Measurements from ENCODE around the gene RALGAPA2. TPM values are rescaled to one million over a fixed set of nuclear protein-coding genes. Genes with fewer than 3 reads are reported as not detected.
A peak's percentile ranks its signal among the peaks of the same experiment; 100 is the strongest.

RALGAPA2 gene
- total and polyA plus RNA-seq, 2 of the 13 experiments (the other 11 are each of a cell fraction or from before 2014, with no cell fraction given) = 13.8 to 17.7 TPM

DNA sequence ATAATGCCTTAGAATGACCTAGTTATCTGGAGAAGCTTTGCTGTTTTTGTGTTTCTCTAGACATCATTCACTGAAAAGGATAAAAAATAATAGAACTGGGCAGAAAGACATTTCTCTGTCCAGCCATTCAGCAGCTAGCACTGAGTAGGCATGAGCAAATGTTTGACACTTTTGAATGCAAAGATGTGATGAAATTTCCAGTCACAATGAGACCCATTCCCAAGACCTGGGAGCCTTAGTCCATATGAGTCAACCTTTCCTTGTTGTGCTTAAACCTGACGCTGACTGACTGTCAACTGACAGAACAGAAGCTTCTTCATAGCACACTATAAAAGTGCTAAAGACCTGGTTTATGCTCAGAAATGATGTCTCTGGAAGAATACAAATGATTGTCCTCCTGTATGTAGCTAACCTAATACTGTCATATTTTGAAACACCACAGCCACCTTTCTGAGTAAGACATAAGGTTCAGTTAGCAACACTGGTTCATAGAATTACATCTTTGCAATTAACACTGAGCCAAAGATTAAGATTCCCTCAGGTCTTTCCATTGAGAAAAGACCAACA lies 17.1 kb downstream of the RALGAPA2 start (continued):
- TF ChIP-seq, protein P1, sequence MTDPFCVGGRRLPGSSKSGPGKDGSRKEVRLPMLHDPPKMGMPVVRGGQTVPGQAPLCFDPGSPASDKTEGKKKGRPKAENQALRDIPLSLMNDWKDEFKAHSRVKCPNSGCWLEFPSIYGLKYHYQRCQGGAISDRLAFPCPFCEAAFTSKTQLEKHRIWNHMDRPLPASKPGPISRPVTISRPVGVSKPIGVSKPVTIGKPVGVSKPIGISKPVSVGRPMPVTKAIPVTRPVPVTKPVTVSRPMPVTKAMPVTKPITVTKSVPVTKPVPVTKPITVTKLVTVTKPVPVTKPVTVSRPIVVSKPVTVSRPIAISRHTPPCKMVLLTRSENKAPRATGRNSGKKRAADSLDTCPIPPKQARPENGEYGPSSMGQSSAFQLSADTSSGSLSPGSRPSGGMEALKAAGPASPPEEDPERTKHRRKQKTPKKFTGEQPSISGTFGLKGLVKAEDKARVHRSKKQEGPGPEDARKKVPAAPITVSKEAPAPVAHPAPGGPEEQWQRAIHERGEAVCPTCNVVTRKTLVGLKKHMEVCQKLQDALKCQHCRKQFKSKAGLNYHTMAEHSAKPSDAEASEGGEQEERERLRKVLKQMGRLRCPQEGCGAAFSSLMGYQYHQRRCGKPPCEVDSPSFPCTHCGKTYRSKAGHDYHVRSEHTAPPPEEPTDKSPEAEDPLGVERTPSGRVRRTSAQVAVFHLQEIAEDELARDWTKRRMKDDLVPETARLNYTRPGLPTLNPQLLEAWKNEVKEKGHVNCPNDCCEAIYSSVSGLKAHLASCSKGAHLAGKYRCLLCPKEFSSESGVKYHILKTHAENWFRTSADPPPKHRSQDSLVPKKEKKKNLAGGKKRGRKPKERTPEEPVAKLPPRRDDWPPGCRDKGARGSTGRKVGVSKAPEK (CRISPR knock-in tag; IDR thresholded peaks at IDR 0.05; ENCODE audit: borderline replicate concordance) = no peak
- TF ChIP-seq HIVEP1 (CRISPR knock-in tag; IDR thresholded peaks at IDR 0.05) (no peak), NFE2 (CRISPR knock-in tag; IDR thresholded peaks at IDR 0.05) (no peak), ONECUT2 (CRISPR knock-in tag; IDR thresholded peaks at IDR 0.05) (no peak), ZNF282 (IDR thresholded peaks at IDR 0.05; ENCODE audit: partially characterized antibody) (no peak), MAF1 (CRISPR knock-in tag; IDR thresholded peaks at IDR 0.05; ENCODE audit: borderline replicate concordance) (no peak), ZNF256 (CRISPR knock-in tag; conservative IDR thresholded peaks at IDR 0.05) (no peak), ZNF232 (CRISPR knock-in tag; IDR thresholded peaks at IDR 0.05; ENCODE audit: borderline replicate concordance) (no peak), AKAP8 (CRISPR knock-in tag; IDR thresholded peaks at IDR 0.05) (no peak), ZEB1 (IDR thresholded peaks at IDR 0.05; ENCODE audit: insufficient replicate concordance, low read depth) (no peak), ZNF3 (CRISPR knock-in tag; IDR thresholded peaks at IDR 0.05) (peak; percentile 25; the same call in 1 of the 2 replicates), SAP130 (CRISPR knock-in tag; IDR thresholded peaks at IDR 0.05; ENCODE audit: low read depth) (peak; percentile 78), KMT2A (CRISPR knock-in tag; IDR thresholded peaks at IDR 0.05) (no peak), KLF16 (CRISPR knock-in tag; IDR thresholded peaks at IDR 0.05) (0 out of 4 replicates have a peak, but pooled peaks of 1 of the 2 experiments have one; percentile 35), ZNF713 (CRISPR knock-in tag; IDR thresholded peaks at IDR 0.05) (no peak), PRMT3 (CRISPR knock-in tag; IDR thresholded peaks at IDR 0.05; ENCODE audit: borderline replicate concordance, low read depth) (no peak), BHLHE40 (IDR thresholded peaks at IDR 0.05; ENCODE audit: low read length) (no peak), ATF7 (IDR thresholded peaks at IDR 0.05) (no peak), ATF7 (CRISPR knock-in tag; IDR thresholded peaks at IDR 0.05) (no peak), ZFP90 (CRISPR knock-in tag; IDR thresholded peaks at IDR 0.05; ENCODE audit: borderline replicate concordance) (no peak), GTF2F1 (IDR thresholded peaks at IDR 0.05; ENCODE audit: low read length) (no peak), ZC3H4 (CRISPR knock-in tag; IDR thresholded peaks at IDR 0.05; ENCODE audit: borderline replicate concordance) (no peak), JUNB (CRISPR knock-in tag; IDR thresholded peaks at IDR 0.05; ENCODE audit: borderline replicate concordance) (no peak), RAD21 (CRISPR knock-in tag; IDR thresholded peaks at IDR 0.05) (no peak), FOXK2 (IDR thresholded peaks at IDR 0.05) (no peak), XBP1 (CRISPR knock-in tag; IDR thresholded peaks at IDR 0.05) (no peak)
- TF ChIP-seq, protein P2, sequence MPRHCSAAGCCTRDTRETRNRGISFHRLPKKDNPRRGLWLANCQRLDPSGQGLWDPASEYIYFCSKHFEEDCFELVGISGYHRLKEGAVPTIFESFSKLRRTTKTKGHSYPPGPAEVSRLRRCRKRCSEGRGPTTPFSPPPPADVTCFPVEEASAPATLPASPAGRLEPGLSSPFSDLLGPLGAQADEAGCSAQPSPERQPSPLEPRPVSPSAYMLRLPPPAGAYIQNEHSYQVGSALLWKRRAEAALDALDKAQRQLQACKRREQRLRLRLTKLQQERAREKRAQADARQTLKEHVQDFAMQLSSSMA (CRISPR knock-in tag; IDR thresholded peaks at IDR 0.05) = no peak
- TF ChIP-seq, protein P3, sequence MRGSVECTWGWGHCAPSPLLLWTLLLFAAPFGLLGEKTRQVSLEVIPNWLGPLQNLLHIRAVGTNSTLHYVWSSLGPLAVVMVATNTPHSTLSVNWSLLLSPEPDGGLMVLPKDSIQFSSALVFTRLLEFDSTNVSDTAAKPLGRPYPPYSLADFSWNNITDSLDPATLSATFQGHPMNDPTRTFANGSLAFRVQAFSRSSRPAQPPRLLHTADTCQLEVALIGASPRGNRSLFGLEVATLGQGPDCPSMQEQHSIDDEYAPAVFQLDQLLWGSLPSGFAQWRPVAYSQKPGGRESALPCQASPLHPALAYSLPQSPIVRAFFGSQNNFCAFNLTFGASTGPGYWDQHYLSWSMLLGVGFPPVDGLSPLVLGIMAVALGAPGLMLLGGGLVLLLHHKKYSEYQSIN (CRISPR knock-in tag; IDR thresholded peaks at IDR 0.05; ENCODE audit: borderline replicate concordance) = no peak

Measured in HepG2 (cell line).